NCI-H2107 treated with DMSO at 0.1 percent for 48 hours (cell line): ENCODE data around the gene C10orf71.
A peak's percentile ranks its signal among the peaks of the same experiment; 100 is the strongest.

Experiments used
- DNase-seq: peaks from one replicate; lab custom pipeline; 2025; ENCODE audit not compliant: unreplicated experiment; lab: John Stamatoyannopoulos, UW

The C10orf71 gene

GRCh38 chr10:49359349-49360270 is 60.6 kb downstream of the C10orf71 start:
- DNase-seq: peak; percentile 19

GRCh38 chr10:49360271-49361177 is 61.6 kb downstream of the C10orf71 start:
- DNase-seq: no peak

DNA sequence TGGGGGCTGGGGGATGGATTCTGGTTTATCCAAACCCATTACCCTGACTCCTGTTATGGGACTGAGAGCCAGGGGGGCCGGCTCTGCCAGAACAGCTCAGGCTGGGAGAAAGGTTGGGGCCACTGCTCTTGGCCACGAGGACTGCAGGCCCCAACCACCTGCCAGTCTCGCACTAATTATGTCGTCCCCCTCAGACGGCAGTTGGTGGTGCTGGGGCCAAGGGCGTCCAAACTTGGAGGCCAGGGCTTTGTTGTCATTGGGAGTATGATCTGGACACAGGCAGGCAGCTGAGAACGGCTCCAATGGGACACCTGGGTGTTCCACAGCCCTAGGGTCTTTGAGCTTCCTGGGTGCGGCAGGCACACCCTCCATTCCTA is 62.2 kb downstream of the C10orf71 start:
- DNase-seq: no peak

GRCh38 chr10:49361735-49362568 is 63.0 kb downstream of the C10orf71 start:
- no peak for DNase-seq

DNA sequence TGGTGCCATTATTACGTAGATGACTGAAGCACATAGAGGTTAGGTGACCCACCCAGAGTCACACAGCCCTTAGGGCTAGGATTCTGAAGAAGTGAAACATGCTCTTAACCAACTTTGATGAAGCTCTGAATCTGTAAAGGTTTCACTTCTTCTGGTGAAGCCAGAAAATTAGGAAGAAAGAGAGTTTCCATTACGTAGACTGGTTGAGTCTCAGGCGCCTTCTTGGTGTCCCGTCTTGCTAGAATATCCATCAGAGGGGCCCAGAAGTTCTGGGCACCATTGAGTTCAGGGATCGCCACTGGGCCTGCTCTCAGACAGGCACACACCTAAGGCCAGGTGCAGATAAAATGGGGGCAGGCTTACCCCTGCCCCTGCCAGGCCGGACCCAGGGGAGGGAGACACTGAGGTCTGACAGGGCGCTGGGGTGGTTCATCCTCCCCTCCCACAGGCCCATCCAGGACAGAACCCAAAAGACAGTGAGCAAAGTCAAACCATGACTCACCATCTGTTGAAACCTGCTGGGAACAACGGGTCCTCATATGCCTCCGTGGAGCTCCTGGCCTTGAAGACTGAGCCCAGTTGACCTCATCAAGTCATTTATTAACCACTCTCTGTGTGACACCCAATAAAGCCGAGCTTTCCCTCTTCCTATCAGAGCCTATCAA is 63.8 kb downstream of the C10orf71 start:
- no peak for DNase-seq

DNA sequence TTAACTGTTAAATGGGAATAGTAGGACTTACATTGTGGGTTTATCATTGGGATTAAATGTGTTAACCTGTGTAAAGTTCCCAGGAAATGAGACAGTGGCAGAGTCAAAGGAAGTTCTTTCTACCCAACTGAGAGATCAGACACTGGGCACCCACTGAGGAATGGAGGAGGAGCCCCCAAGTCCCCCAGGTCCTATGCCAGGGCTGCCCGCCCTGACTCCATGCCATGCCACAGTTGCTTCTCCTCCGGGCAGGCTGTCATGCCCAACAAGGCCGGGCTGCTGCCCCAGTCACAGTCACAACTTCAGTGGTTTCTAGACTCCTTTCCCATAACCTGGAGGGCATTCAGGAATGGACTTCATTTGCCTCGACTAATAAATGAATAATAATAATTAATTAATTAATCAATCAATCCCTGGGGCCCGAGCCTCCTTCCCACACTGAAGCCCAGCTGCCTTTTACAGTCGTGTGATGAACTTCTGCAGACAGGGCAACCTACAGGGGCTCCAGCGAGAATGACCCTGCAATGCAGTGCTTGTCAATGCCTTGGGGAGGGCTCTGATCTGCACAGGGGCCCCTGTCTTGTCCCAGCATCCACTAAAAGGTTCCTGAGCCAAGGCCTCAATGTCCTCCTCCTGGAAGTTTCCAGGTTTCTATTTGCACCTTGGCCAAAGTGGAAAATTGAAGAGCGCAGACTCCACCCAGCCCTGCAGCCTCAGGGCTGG is 64.5 kb downstream of the C10orf71 start:
- no peak for DNase-seq

GRCh38 chr10:49364051-49364450 is 65.1 kb downstream of the C10orf71 start:
- no peak for DNase-seq

- no peak for DNase-seq
Measured at GRCh38 chr10:49364747-49365146, 65.8 kb downstream of the C10orf71 start.

DNA sequence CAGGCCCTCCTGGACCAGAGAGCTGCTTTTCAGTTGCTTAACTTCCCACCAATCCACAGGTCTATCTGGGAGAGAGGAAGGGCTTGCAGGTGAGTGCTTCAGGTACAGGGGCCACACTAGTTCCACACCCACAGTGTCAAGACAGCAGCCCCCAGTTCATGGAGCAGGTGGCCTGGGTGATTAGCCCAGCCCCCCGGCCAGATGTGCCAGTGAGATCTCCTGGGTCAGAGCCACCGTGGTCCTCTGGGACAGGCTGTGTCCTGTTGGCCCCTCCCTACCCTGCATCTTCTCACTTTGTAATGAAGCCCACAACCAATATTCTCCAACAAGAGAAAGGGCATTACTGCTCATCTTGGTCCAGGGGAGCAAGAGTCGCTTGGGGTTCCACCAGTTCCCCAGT is 66.3 kb downstream of the C10orf71 start:
- no peak for DNase-seq

DNA sequence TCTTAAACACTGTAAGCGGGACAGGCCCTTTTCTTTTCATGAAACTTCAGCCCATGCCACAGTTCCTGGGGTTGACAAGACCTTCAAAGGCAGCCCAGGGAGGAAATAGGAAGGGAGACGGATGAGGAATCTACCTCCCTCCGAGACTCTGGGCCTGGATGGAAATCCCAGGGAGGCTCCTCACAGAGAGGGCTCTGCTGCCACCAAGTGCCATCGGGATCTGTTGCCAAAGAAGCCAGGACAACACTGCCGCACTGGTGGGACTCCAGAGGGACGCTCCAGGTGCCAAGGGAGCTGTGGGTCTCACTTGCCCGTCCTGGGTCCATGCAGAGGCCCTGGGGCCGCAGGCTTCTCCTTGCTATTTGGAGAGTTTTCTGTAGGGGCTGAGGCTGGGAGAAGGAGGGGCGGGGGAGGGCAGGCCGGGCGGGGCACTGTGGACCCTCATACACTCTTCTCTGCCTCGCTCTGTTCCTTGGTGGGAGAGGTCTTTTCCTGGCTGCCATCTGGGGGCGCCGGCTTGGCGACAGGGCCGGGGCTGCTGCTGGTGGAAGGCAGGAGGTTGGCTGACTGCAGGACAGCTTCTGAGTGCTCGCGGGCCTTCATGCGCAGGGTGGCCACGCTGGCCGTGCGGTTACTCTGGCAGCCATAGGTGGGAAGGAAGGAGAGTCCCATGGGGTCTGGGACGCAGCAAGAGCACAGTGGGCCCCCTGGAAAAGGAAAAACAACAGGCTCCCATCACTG is 66.9 kb downstream of the C10orf71 start:
- no peak for DNase-seq

DNA sequence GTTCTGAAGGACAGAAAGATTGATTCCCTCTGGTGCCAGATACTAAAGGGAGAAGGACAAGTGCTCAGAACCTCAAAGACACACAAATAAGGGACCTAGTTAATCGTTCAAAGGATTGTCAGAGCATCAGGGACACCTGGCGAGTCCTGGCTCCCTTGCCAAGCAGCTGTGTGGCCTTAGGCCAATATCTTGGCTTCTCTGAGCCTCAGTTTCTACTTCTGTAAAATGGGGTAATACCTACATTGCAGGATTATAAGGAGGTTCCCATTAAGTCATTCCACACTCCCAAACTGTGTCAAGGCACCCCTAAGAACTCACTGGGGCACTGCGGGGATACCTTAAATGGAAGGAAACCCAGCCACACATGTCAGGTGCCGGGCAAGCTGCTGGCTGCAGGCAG is 67.5 kb downstream of the C10orf71 start:
- no peak for DNase-seq

GRCh38 chr10:49367600-49367999 is 68.6 kb downstream of the C10orf71 start:
- no peak for DNase-seq

- DNase-seq: no peak
Measured at GRCh38 chr10:49368256-49368655, 69.3 kb downstream of the C10orf71 start.

DNA sequence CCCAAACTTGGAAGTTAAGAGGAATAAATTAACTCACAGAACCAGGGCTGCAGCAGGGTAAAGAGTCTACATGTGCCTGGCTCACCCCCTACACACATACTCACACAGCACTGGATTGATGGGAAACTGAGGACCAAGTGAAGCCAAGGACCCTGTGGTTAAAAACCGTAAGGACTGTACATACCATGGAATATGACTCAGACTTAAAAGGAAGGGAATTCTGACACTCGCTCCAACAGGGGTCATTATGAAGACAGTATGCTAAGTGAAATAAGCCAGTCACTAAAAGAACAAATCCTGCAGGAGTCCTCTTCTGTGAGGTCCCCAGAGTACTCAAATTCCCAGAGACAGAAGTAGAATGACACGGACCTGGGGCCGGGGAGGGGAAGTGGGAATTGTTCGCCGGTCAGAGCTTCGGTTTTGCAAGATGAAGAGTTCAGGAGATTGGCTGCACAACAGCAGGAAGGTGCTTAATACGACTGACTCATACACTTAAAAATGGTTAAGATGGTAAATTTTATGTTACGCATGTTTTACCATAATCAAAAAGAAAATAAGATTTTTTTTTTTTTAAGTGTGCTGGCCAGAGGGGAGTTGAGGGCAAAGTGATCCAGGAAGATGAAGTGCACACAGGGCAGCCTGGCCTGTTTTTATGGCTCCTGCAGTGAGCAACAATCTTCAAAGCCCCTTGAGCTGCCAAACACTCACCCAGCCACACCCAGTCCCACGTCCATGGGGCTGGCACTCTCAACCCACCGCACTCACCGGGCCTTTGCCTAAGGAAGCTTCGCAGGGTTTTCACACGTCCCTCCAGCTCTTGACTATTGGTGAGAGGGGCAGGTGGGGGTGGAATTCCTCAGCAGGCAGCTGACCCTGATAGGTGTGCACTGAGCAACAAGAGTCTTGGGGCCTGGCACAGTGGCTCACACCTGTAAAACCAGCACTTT is 70.5 kb downstream of the C10orf71 start:
- no peak for DNase-seq

DNA sequence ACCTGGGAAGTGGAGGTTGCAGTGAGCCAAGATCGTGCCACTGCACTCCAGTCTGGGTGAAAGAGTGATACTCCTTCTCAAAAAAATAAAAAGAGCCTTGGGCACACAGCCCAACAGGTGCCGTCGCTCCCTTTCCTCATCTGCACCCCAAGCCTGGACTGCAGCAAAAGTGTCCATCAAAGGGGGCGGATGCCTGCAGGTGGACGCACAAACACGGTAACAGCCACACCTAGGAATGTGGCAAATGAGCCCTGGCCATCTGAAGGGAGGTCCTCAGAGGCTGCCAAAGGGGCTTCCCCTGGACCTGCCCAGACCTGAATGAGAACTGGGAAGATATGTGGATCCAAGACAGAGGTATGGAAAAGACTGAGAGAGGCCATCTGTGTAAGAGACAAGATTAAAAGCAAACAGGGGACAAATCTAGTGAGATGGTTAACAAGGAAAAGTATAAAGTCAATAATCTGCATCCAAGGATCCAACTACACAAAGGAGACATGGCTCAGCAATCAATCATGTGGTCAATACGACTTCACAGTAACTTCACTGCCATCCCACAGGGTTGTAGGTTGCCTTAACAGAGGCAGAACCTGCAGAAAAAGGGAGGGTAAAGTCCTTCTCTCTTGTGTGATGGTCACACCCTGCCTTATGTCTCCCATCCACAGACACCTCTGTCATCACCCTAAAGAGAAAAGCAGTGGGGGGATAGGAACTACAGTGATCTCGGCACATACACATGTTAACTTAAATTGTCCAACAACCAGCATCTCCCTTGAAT is 71.5 kb downstream of the C10orf71 start:
- DNase-seq: no peak

- DNase-seq: no peak
Measured at GRCh38 chr10:49371967-49372366, 73.0 kb downstream of the C10orf71 start.

- no peak for DNase-seq
Measured at GRCh38 chr10:49373361-49373760, 74.4 kb downstream of the C10orf71 start.
